Motor neuron (in vitro differentiated cells): Measurements from ENCODE around the gene PYGL. TPM values are rescaled to one million over a fixed set of nuclear protein-coding genes. Genes with fewer than 3 reads are reported as not detected.
"Not testable (repeated sequence)": the region's sequence is repeated elsewhere in the genome, so short reads cannot be mapped to it uniquely, and the experiment has no call there.

Source experiments
- ATAC-seq, 8 experiments: fragments of 200-7000 bp; cut with Tn5 transposase; replicated peaks in 6 of 8; 2 replicates each; pipeline ENCODE4 v1.8.0; 2021; ENCODE audit warnings: mild to moderate bottlenecking in 8 of 8, moderate library complexity in 8 of 8
- H3K27ac ChIP-seq, 2 donors: fragments of 250-450 bp; sonication (Bioruptor Pico); 2 replicates each; pipeline ENCODE4 v1.9.0; 2021; ENCODE audit warnings: antibody characterized with exemption in 2 of 2, mild to moderate bottlenecking in 2 of 2, moderate library complexity in 1 of 2
- H3K4me1 ChIP-seq, 2 donors: fragments of 250-450 bp; sonication (Bioruptor Pico); replicated peaks in 1 of 2; 2 replicates each; pipeline ENCODE4 v1.6.1; 2021; ENCODE audit warnings: antibody characterized with exemption in 2 of 2, mild to moderate bottlenecking in 2 of 2, moderate library complexity in 1 of 2
- H3K4me3 ChIP-seq, 5 donors: fragments of 250-450 bp; sonication (Bioruptor Pico); 2 replicates each; pipeline ENCODE4 v1.9.0; 2021; ENCODE audit warnings: antibody characterized with exemption in 5 of 5, mild to moderate bottlenecking in 5 of 5, moderate library complexity in 4 of 5
- WGBS, 10 experiments: fragments of 450-650 bp; shearing (Covaris generic); methylation state at CpG; one replicate each; pipeline ENCODE4 v1.0.0; 2022; 5-methylcytosine and 5-hydroxymethylcytosine counted together
- in situ Hi-C, 9 experiments: fragments of 400-800 bp; cut with MboI; loops; one replicate each; pipeline ENCODE4 v1.15.0; 2021; ENCODE audit warnings: low sequenced_read_pairs in 9 of 9, low pct_unique_long_range_greater_than_20kb in 2 of 9; ENCODE audit not compliant: unreplicated experiment in 9 of 9
- total RNA-seq, 8 experiments: library from RNA; unstranded; fragments of 300-600 nt; gene quantifications; 2 replicates each; pipeline versions ENCODE4 v1.2.3 to v1.2.4, GENCODE V29; 2022

The PYGL gene
- total RNA-seq, 8 experiments from 2014 or later, result 2.2 to 164 (median 5.7) TPM

DNA sequence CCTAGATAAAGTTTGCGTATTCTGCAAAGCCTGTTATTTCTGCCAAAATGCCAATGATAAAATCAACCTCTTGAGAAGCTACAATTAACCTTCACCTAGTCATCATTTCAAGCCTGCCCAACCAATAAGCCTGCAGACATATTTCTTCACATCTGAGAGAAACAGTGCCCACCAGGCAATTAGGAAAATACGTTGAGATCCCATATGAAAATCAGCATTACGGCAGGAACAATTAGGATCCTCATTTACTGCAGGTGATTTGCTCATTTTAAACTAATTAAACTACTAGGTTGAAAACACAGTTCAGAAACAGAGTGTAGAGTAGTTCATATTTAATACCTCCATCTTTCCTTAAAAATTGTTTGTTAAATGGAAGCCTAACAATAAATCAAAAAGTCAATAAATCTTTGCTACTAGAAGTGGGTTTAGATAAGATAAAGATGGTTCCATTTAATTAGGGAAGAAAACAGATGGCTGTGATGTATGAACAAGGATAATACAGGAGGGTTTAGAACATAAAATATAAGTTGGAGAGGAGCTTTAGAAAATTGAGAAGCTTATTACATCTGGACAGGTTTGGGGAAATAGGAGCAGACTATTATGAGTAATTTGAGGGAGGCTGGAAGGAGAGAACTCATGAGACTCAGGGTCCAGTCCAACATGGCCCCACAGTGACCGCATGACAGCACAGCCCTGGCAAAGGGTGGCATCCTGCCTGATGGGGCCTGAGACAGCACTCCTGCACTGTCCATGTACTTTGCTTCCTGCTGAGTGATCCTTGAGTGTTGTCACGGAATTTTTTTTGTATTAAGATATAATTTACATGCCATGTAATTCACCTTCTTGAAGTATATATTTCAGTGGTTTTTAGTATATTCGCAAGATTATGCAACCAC is 26.9 kb upstream of the PYGL start:
- Histone ChIP-seq H3K4me3 (no peak overlapping the region), H3K27ac (no peak overlapping the region), H3K4me1 (peaks cover 0 to 2% of the 10 kb centered on the region in 2 donors)
- no peak for ATAC-seq
- 59 to 100% (median 91%) methylated on average over 1 to 6 of the region's 6 CpGs for WGBS, 10 experiments
- in situ Hi-C loops, result loop anchor here in 6 of 9 experiments (25.0 kb wide), 3 partner anchors 116 to 266 kb away; partner anchors contain the start of genes TMX1 (in 3 of the 6) and TRIM9 (in 1 of the 6)

GRCh38 chr14:50967790-50968189 is 23.5 kb upstream of the PYGL start:
- ATAC-seq, result peak in 7 of 8 experiments; percentile 12 to 75 (median 39)
- in situ Hi-C loops, result loop anchor here in 6 of 9 experiments (25.0 kb wide), 3 partner anchors 120 to 270 kb away; partner anchors contain the start of genes TMX1 (in 3 of the 6) and TRIM9 (in 1 of the 6)
- WGBS, 10 experiments, result 0 to 72% (median 37%) methylated on average over 1 to 2 of the region's 2 CpGs; no CpG with 5 or more reads in 2 of the 10 experiments
- H3K27ac ChIP-seq, result no peak overlapping the region
- H3K4me1 ChIP-seq, result peaks cover 0 to 2% of the 10 kb centered on the region in 2 donors
- no peak overlapping the region for H3K4me3 ChIP-seq

DNA sequence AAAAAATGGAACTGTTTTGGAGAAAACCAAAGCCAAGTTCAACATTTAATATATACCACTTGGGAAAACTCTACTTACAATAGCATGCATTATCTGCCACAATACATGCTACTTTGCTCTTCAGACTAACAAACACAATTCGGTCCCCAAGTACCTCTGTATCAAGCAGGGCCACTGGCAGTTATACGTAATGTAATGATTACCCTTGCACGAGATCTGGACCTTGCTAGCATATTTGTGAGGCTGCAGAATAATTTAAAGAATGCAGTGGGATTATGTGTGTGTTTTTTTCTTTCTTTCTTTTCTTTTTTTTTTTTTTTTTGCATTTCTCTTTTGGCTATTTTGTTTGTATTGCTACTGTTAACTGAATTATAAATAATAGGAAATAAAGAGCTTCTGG is 22.8 kb upstream of the PYGL start:
- Histone ChIP-seq H3K4me1 (peaks cover 1 to 2% of the 10 kb centered on the region in 2 donors), H3K4me3 (no peak overlapping the region), H3K27ac (no peak overlapping the region)
- 4 to 76% (median 39%) methylated on average over 2 to 3 of the region's 3 CpGs; no CpG with 5 or more reads in 1 of the 10 experiments for WGBS, 10 experiments
- ATAC-seq, result peak in 1 of 8 experiments; percentile 60
- in situ Hi-C loops, result loop anchor here in 6 of 9 experiments (25.0 kb wide), 3 partner anchors 120 to 270 kb away; partner anchors contain the start of genes TMX1 (in 3 of the 6) and TRIM9 (in 1 of the 6)

DNA sequence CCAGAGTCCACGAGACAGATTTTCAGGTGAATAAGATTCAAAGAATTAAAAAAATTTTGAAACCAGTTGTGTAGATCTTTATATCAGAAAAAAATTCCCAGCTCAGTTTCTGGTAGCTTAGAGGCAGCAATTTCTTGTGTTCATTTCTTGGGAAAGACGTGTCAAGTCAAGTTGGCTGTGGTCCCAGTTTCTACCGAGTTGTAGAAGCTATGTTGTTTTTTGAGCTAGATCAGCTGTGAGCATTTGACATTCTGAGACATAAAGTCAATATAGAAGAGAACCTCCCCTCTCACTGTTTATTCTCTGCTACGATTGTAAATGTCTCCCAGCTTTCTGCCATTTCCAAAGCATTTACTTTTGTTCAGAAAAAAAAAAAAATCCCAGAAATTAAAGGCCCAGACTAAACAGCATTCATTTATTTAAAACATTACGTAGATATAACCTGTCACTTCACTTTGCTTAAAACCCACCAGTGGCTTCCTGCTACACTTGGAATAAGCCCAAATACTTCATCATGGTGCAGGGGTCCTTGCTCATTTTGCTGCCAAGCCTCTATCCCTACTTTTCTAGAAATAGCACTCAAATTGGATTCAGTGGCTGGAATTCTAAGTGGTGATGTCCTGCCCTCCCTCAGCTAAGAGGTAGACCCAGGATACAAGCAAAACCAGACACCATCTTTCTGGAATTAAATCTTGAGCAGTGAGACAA is 20.6 kb upstream of the PYGL start:
- Histone ChIP-seq H3K4me1 (peaks cover 6 to 14% of the 10 kb centered on the region in 2 donors), H3K27ac (no peak overlapping the region), H3K4me3 (no peak overlapping the region)
- ATAC-seq, result peak in 3 of 8 experiments; percentile 48 to 78 (median 49)
- in situ Hi-C loops, result loop anchor here in 6 of 9 experiments (25.0 kb wide), 3 partner anchors 122 to 272 kb away; partner anchors contain the start of genes TMX1 (in 3 of the 6) and TRIM9 (in 1 of the 6)
- 18 to 100% (median 83%) methylated on average over 1 to 5 of the region's 5 CpGs; no CpG with 5 or more reads in 1 of the 10 experiments for WGBS, 10 experiments

- Histone ChIP-seq H3K27ac (no peak overlapping the region), H3K4me1 (peaks cover 6 to 14% of the 10 kb centered on the region in 2 donors), H3K4me3 (no peak overlapping the region)
- 83 to 100% (median 100%) methylated on average over 1 to 5 of the region's 5 CpGs; no CpG with 5 or more reads in 4 of the 10 experiments for WGBS, 10 experiments
- no peak for ATAC-seq
- in situ Hi-C loops, result loop anchor here in 6 of 9 experiments (25.0 kb wide), 3 partner anchors 123 to 273 kb away; partner anchors contain the start of genes TMX1 (in 3 of the 6) and TRIM9 (in 1 of the 6)
These were observed 19.6 kb upstream of the PYGL start for GRCh38 chr14:50963919-50964318.

DNA sequence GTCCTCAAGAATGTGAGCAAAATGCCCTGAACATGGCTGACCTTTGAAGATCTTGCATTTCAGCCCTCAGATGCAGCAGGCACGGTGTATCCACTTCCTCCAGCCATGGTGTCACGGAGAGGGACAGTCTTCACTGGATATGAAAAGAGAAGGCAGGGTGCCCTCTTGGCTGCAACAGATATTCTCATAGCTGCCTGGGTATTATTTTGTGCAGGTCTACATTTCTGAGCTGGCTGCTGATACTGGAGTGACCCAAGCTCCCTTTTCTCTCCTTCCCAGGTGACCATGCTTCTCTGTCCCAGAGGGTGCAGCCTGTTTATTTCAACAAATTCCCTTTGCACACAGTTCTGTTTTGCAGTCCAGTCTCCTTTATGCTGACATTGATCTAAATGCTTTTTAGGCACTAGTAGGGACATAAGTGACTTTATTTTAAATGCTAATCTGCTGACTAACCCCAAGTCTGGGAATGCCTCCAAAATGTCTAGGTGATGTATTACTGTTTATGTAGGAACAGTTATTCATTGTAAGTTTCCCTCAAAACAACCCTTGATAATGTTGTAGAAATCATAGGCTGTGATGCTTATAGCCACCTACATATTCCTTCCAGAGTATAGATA is 17.4 kb upstream of the PYGL start:
- in situ Hi-C loops, result loop anchor here in 6 of 9 experiments (25.0 kb wide), 3 partner anchors 126 to 276 kb away; partner anchors contain the start of genes TMX1 (in 3 of the 6) and TRIM9 (in 1 of the 6)
- Histone ChIP-seq H3K4me1 (peaks cover 4 to 14% of the 10 kb centered on the region in 2 donors), H3K4me3 (no peak overlapping the region), H3K27ac (no peak overlapping the region)
- 0 to 89% (median 59%) methylated on average over 1 to 2 of the region's 2 CpGs; no CpG with 5 or more reads in 6 of the 10 experiments for WGBS, 10 experiments
- ATAC-seq, result peak; percentile 56 to 90 (median 70)

- Histone ChIP-seq H3K27ac (no peak overlapping the region), H3K4me1 (peaks cover 19 to 28% of the 10 kb centered on the region in 2 donors), H3K4me3 (no peak overlapping the region)
- WGBS, 10 experiments, result 40 to 100% (median 83%) methylated on average over 1 to 3 of the region's 3 CpGs; no CpG with 5 or more reads in 4 of the 10 experiments
- ATAC-seq, result peak in 1 of 8 experiments; percentile 48
- in situ Hi-C loops, result loop anchor here in 6 of 9 experiments (25.0 kb wide), 3 partner anchors 130 to 280 kb away; partner anchors contain the start of genes TMX1 (in 3 of the 6) and TRIM9 (in 1 of the 6)
These were observed 13.0 kb upstream of the PYGL start for GRCh38 chr14:50957296-50957695.

DNA sequence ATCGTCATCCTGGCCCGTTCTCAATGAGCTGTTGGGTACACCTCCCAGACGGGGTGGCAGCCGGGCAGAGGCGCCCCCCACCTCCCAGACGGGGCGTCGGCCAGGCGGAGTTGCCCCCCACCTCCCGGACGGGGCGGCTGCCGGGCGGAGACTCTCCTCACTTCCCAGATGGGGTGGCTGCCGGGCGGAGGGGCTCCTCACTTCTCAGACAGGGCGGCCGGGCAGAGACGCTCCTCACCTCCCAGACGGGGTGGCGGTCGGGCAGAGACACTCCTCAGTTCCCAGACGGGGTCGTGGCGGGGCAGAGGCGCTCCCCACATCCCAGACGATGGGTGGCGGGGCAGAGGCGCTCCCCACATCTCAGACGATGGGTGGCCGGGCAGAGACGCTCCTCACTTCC is 12.1 kb upstream of the PYGL start:
- peaks cover 15 to 22% of the 10 kb centered on the region in 2 donors for H3K4me1 ChIP-seq
- not testable (repeated sequence) for H3K27ac ChIP-seq, ATAC-seq, H3K4me3 ChIP-seq
- in situ Hi-C loops, result loop anchor here in 6 of 9 experiments (25.0 kb wide), 3 partner anchors 131 to 281 kb away; partner anchors contain the start of genes TMX1 (in 3 of the 6) and TRIM9 (in 1 of the 6)
- WGBS, 10 experiments, result 90% methylated on average over 2 of the region's 32 CpGs; no CpG with 5 or more reads in 9 of the 10 experiments

DNA sequence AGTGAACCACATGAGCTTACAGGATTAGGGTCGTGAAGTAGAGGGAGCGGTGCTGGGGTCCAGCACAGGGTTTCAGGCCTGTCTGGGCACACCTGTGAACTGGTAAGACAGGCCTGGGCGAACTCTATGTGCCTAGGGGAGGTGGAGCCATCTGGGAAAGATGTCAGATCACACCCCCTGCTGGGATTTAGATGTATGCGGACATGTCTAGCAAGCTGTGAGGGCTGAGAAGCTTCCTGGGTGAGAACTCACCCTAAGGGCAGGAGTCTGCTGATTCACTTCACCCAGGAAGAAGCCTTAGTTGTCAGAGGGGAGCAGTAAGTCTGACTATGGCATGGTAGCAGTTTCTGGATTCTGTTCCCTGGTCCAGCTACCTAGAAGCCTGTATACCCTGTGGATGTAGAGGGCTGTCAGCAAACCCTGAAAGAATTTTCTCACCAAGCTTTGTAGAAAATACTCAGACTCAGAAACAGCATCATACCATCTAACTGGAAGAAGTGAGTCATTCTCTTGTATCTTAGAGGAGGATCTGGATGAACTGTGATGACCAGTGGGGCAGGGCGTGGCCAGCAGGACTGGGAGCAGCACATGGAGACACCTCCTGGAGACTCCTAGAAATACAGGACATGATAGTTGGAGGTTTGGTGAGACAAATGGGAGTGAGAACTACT is 11.2 kb upstream of the PYGL start:
- Histone ChIP-seq H3K4me1 (peaks cover 14 to 15% of the 10 kb centered on the region in 2 donors), H3K27ac (no peak overlapping the region), H3K4me3 (no peak overlapping the region)
- in situ Hi-C loops, result loop anchor here in 6 of 9 experiments (25.0 kb wide), 3 partner anchors 132 to 282 kb away; partner anchors contain the start of genes TMX1 (in 3 of the 6) and TRIM9 (in 1 of the 6)
- WGBS, 10 experiments, result 27 to 100% (median 98%) methylated on average over 1 to 4 of the region's 5 CpGs; no CpG with 5 or more reads in 2 of the 10 experiments
- peak; percentile 80 to 94 (median 89) for ATAC-seq

DNA sequence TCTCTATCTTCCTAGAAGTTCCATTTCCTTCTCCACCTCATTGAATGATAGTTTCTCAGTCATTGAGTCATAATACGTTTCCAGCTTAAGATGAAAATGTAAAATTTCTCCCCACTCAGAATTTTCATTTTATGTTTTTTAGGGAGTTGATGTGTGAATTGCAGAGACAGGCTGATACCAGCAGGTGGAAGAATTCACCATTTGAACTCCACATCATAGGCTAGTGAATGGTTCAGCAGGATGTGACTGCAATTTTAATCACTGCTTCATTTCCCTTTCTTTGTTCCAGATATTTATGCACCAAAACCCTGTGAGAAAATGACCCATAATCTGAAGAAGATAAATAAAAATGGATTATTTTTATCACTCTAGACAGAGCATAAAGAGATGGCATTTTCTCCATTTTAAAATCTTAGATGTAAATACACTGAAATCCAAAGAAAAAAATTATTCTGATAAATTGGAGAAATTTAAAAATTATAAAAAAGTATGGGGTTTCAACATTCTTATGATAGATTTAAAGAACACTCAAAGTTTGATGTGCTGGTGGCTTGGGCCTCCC is 10.6 kb upstream of the PYGL start:
- peak; percentile 27 to 82 (median 72) for ATAC-seq
- 0 to 40% (median 10%) methylated on average over 1 of the region's 1 CpG; no CpG with 5 or more reads in 2 of the 10 experiments for WGBS, 10 experiments

DNA sequence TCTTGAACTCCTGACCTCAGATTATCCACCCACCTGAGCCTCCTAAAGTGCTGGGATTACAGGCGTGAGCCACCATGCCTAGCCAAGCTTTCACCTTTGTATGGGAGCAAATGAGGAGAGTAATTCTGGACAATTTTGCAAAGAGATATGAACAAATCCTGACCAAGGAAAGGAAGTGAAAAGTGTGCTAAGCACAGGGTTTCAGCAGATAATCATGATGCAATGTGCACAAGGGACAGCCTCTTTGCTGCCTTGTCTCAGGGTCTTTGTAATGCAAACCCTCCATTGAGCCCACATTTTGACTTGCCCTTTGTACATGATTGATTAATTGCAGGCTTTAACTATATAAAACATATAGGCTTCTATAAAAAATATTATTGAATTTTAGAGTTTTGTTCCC is 9.2 kb upstream of the PYGL start:
- Histone ChIP-seq H3K4me3 (no peak overlapping the region), H3K4me1 (peaks cover 14 to 15% of the 10 kb centered on the region in 2 donors), H3K27ac (no peak overlapping the region)
- no peak for ATAC-seq
- 71 to 100% (median 100%) methylated on average over 1 of the region's 1 CpG; no CpG with 5 or more reads in 6 of the 10 experiments for WGBS, 10 experiments
- in situ Hi-C loops, result loop anchor here in 6 of 9 experiments (25.0 kb wide), 3 partner anchors 134 to 284 kb away; partner anchors contain the start of genes TMX1 (in 3 of the 6) and TRIM9 (in 1 of the 6)

More for the DNA sequence above, 10.6 kb upstream of the PYGL start:
- Histone ChIP-seq H3K27ac (no peak overlapping the region), H3K4me3 (no peak overlapping the region), H3K4me1 (peaks cover 14 to 15% of the 10 kb centered on the region in 2 donors)
- in situ Hi-C loops, result loop anchor here in 6 of 9 experiments (25.0 kb wide), 3 partner anchors 132 to 282 kb away; partner anchors contain the start of genes TMX1 (in 3 of the 6) and TRIM9 (in 1 of the 6)
